C4-2B (cell line): ENCODE data around the gene LIPA.

Experiments used
- CTCF ChIP-seq: fragments of 450-650 bp; conservative IDR thresholded peaks from 2 replicates; pipeline ENCODE4 v1.5.1; 2017; ENCODE audit warnings: mild to moderate bottlenecking
- ZFX ChIP-seq: fragments of 450-650 bp; IDR thresholded peaks from 2 replicates; pipeline ENCODE4 v1.6.1; 2017

- no peak for TF ChIP-seq ZFX
- TF ChIP-seq CTCF: no peak
Measured at GRCh38 chr10:89250865-89251408, 638 bp downstream of the LIPA start.
